ENCODE results near the gene SERTM1. TPM values are rescaled to one million over a fixed set of nuclear protein-coding genes. Genes with fewer than 3 reads are reported as not detected.

Gene SERTM1
- total RNA-seq, 1 experiment from 2014 or later: not detected

DNA sequence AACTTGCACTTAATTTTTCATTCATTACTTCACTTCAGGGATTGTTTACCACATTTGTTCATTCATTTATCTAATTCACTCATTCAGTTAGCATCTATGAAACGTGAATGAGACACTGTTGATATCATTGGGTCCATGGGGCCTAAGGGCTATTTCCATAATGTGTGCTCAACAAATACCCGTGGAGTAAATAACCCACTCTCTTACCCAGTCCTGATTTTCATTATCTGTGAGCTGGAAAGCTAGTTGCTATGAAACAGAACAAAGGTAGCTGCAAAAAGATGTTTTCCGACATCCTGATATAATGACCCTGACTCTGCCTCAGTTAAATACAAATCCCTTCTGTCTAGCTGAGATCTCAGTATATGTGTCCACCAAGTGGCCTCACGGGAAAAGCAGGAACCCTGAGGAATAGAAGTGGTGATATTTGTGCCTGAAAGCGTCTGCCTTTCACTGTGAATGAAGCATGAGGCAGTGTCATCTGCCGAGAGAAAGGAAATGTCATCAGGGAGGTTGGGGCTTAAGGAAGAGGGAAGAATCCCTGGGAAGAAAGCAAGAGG, 63.8 kb downstream of the SERTM1 start:
- no peak for TF ChIP-seq EZH2phosphoT487 (IDR thresholded peaks at IDR 0.05; ENCODE audit: borderline replicate concordance, low read length)
- TF ChIP-seq, protein P1, sequence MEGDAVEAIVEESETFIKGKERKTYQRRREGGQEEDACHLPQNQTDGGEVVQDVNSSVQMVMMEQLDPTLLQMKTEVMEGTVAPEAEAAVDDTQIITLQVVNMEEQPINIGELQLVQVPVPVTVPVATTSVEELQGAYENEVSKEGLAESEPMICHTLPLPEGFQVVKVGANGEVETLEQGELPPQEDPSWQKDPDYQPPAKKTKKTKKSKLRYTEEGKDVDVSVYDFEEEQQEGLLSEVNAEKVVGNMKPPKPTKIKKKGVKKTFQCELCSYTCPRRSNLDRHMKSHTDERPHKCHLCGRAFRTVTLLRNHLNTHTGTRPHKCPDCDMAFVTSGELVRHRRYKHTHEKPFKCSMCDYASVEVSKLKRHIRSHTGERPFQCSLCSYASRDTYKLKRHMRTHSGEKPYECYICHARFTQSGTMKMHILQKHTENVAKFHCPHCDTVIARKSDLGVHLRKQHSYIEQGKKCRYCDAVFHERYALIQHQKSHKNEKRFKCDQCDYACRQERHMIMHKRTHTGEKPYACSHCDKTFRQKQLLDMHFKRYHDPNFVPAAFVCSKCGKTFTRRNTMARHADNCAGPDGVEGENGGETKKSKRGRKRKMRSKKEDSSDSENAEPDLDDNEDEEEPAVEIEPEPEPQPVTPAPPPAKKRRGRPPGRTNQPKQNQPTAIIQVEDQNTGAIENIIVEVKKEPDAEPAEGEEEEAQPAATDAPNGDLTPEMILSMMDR (conservative IDR thresholded peaks at IDR 0.05; ENCODE audit: low read depth, low read length): no peak
- BruUV-seq (replicated peaks): no TSS peak
- POLR2A ChIA-PET (ENCODE audit: unreplicated experiment): no interaction called here
- Histone ChIP-seq H3K9me2 (replicated peaks; ENCODE audit: low read length) (no peaks in the 10 kb centered on the region), H3K4me2 (ENCODE audit: low read length) (no peak overlapping the region), H3K27me3 (ENCODE audit: low read length) (no peaks in the 10 kb centered on the region), H3K9me3 (ENCODE audit: low read length) (no peaks in the 10 kb centered on the region), H3K79me2 (ENCODE audit: low read length) (no peaks in the 10 kb centered on the region), H3K36me3 (ENCODE audit: low read depth, low read length) (no peaks in the 10 kb centered on the region), H3K4me1 (ENCODE audit: insufficient read depth, low read length) (no peaks in the 10 kb centered on the region), H3F3A (ENCODE audit: low read length, unreplicated experiment) (no peaks in the 10 kb centered on the region), H3K9ac (ENCODE audit: low read length) (no peak overlapping the region), H2AFZ (ENCODE audit: low read length) (no peak overlapping the region), H3K4me3 (ENCODE audit: low read length) (no peak overlapping the region), H4K20me1 (ENCODE audit: low read length) (no peaks in the 10 kb centered on the region), H3K27ac (ENCODE audit: low read length) (no peak overlapping the region)
- no peak for DNase-seq
- intact Hi-C loops (cut with micrococcal nuclease): loop anchor here (2.0 to 10.0 kb wide), 2 partner anchors 317 to 763 kb away; no protein-coding TSS in a partner anchor
- CTCF ChIA-PET: interaction anchor here (0.7 kb wide), 1 partner anchor 455 kb away, joined by 3 read pairs; no protein-coding TSS in a partner anchor
- ATAC-seq: no peak

DNA sequence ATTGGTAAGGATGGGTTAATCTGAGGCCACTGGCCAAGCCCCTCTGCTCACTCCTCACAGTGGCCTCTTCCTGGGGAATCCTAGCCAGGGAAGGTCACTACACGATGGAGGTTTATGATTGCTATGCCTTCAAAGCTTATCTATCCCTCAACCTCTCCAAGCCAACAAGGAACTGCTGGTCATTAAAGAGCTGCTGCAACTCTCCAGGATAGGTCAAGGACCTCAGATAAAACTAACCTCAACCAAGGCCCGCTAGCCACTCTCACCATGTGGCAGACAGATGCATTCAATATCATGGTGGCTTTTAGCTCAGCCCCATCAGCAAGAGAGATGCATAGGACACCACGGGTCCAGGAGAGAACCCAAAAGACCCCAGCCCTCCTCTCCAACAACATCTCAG, 71.6 kb downstream of the SERTM1 start:
- Histone ChIP-seq H3K79me2 (ENCODE audit: low read length) (no peaks in the 10 kb centered on the region), H2AFZ (ENCODE audit: low read length) (no peak overlapping the region), H3K36me3 (ENCODE audit: low read depth, low read length) (no peaks in the 10 kb centered on the region), H3K9me3 (ENCODE audit: low read length) (no peaks in the 10 kb centered on the region), H3K4me1 (ENCODE audit: insufficient read depth, low read length) (no peaks in the 10 kb centered on the region), H4K20me1 (ENCODE audit: low read length) (no peaks in the 10 kb centered on the region), H3F3A (ENCODE audit: low read length, unreplicated experiment) (no peaks in the 10 kb centered on the region), H3K27ac (ENCODE audit: low read length) (no peak overlapping the region), H3K4me3 (ENCODE audit: low read length) (no peak overlapping the region), H3K27me3 (ENCODE audit: low read length) (no peaks in the 10 kb centered on the region), H3K4me2 (ENCODE audit: low read length) (no peak overlapping the region), H3K9me2 (replicated peaks; ENCODE audit: low read length) (no peaks in the 10 kb centered on the region), H3K9ac (ENCODE audit: low read length) (no peak overlapping the region)
- no peak for ATAC-seq
- ChIA-PET CTCF (no interaction called here), POLR2A (ENCODE audit: unreplicated experiment) (no interaction called here)
- TF ChIP-seq, protein P1 (conservative IDR thresholded peaks at IDR 0.05; ENCODE audit: low read depth, low read length): no peak
- TF ChIP-seq EZH2 (IDR thresholded peaks at IDR 0.05; ENCODE audit: low read length, unreplicated experiment) (no peak), EZH2phosphoT487 (IDR thresholded peaks at IDR 0.05; ENCODE audit: borderline replicate concordance, low read length) (no peak)
- DNase-seq: no peak
- no TSS peak for BruUV-seq (replicated peaks)
- intact Hi-C loops (cut with micrococcal nuclease): no loop called here

- Histone ChIP-seq H3K9me2 (replicated peaks; ENCODE audit: low read length) (no peaks in the 10 kb centered on the region), H3K36me3 (ENCODE audit: low read depth, low read length) (no peaks in the 10 kb centered on the region), H3K4me2 (ENCODE audit: low read length) (no peak overlapping the region), H3K4me3 (ENCODE audit: low read length) (no peak overlapping the region), H3F3A (ENCODE audit: low read length, unreplicated experiment) (no peaks in the 10 kb centered on the region), H3K27ac (ENCODE audit: low read length) (no peak overlapping the region), H3K79me2 (ENCODE audit: low read length) (no peaks in the 10 kb centered on the region), H4K20me1 (ENCODE audit: low read length) (no peaks in the 10 kb centered on the region), H3K9ac (ENCODE audit: low read length) (no peak overlapping the region), H2AFZ (ENCODE audit: low read length) (no peak overlapping the region), H3K27me3 (ENCODE audit: low read length) (no peaks in the 10 kb centered on the region), H3K4me1 (ENCODE audit: insufficient read depth, low read length) (no peaks in the 10 kb centered on the region), H3K9me3 (ENCODE audit: low read length) (no peaks in the 10 kb centered on the region)
- no peak for ATAC-seq
- TF ChIP-seq EZH2 (IDR thresholded peaks at IDR 0.05; ENCODE audit: low read length, unreplicated experiment): no peak
- ChIA-PET CTCF (no interaction called here), POLR2A (ENCODE audit: unreplicated experiment) (interaction anchor here (0.7 kb wide), 1 partner anchor 120 kb away, joined by 5 read pairs; no protein-coding TSS in a partner anchor)
- no TSS peak for BruUV-seq (replicated peaks)
- intact Hi-C loops (cut with micrococcal nuclease): no loop called here
- DNase-seq: no peak
Measured at GRCh38 chr13:36746051-36746450, 72.2 kb downstream of the SERTM1 start.

Other genes starting within 250 kb of the SERTM1 start
- 18.3 and 18.6 TPM in 2 replicates for gene CCNA1, start 241.5 kb upstream of the SERTM1 start, total RNA-seq (2014; rRNA removed)
- gene RFXAP, start 145.2 kb downstream of the SERTM1 start, total RNA-seq (2014; rRNA removed): 1.2 and 2.8 TPM in 2 replicates
- gene SMAD9, start 246.2 kb downstream of the SERTM1 start, total RNA-seq (2014; rRNA removed): 0.75 and 0.87 TPM in 2 replicates